H1 (cell line): Measurements from ENCODE around the gene NGFR. TPM values are rescaled to one million over a fixed set of nuclear protein-coding genes. Genes with fewer than 3 reads are reported as not detected.

ENCODE experiments used
- CTCF ChIA-PET: fragments of 300-600 bp; sonication (Branson Sonifier 250); formaldehyde crosslinking; loops from one replicate; lab custom pipeline; 2021; ENCODE audit not compliant: partially characterized antibody; lab: Charles Lee
- POLR2A ChIA-PET: fragments of 300-600 bp; sonication (Branson Sonifier 250); formaldehyde crosslinking; loops from one replicate; lab custom pipeline; 2021; ENCODE audit warnings: inconsistent platforms; ENCODE audit not compliant: partially characterized antibody; lab: Charles Lee
- DNase-seq, 2 experiments: peaks; one replicate each; pipeline versions ENCODE4 v3.0.0 to v3.0.0-alpha.2; 2010 to 2022; ENCODE audit warnings: low spot score in 2 of 2, low read depth in 1 of 2, mixed read lengths in 1 of 2
- FAIRE-seq: peaks from 2 replicates; lab custom pipeline; 2011; peaks lifted over from hg19 to GRCh38; lab: Jason Lieb, UNC
- H2AFZ ChIP-seq: 2 replicates; pipeline ENCODE4 v1.8.1; 2012; ENCODE audit warnings: low read length, inconsistent platforms
- H2AK5ac ChIP-seq: 2 replicates; pipeline ENCODE4 v1.6.1; 2013; ENCODE audit warnings: low read depth, low read length
- H2BK120ac ChIP-seq: replicated peaks from 2 replicates; pipeline ENCODE3; 2013; ENCODE audit warnings: low read depth, low read length, inconsistent platforms
- H2BK12ac ChIP-seq: 2 replicates; pipeline ENCODE4 v1.6.1; 2013; ENCODE audit warnings: low read depth, low read length
- H2BK15ac ChIP-seq: 2 replicates; pipeline ENCODE4 v1.6.1; 2013; ENCODE audit warnings: low read length
- H2BK20ac ChIP-seq: 2 replicates; pipeline ENCODE4 v1.6.1; 2013; ENCODE audit warnings: low read length
- H2BK5ac ChIP-seq: 2 replicates; pipeline ENCODE4 v1.6.1; 2013; ENCODE audit warnings: low read depth, low read length
- H3K14ac ChIP-seq: 2 replicates; pipeline ENCODE4 v1.6.1; 2013; ENCODE audit warnings: inconsistent platforms; ENCODE audit not compliant: insufficient read length
- H3K18ac ChIP-seq: 2 replicates; pipeline ENCODE4 v1.6.1; 2013; ENCODE audit warnings: low read length; ENCODE audit errors: extremely low read depth
- H3K23ac ChIP-seq: 2 replicates; pipeline ENCODE4 v1.6.1; 2013; ENCODE audit warnings: inconsistent platforms; ENCODE audit not compliant: insufficient read length
- H3K23me2 ChIP-seq: 2 replicates; pipeline ENCODE4 v1.6.1; 2013; ENCODE audit warnings: low read depth, low read length
- H3K27ac ChIP-seq: 2 replicates; pipeline ENCODE4 v1.6.1; 2011; ENCODE audit warnings: low read depth, low read length, inconsistent platforms
- H3K27me3 ChIP-seq, 4 experiments: replicated peaks in 1 of 4; 1 replicate in 1 of 4; 2 replicates in 3 of 4; pipeline versions ENCODE4 v1.6.1 to v1.8.1; 2011 to 2013; ENCODE audit warnings: low read length in 3 of 4, mild to moderate bottlenecking in 3 of 4, inconsistent platforms in 2 of 4, mixed read lengths in 2 of 4, moderate library complexity in 1 of 4; ENCODE audit not compliant: control insufficient read depth in 3 of 4, insufficient read depth in 3 of 4; ENCODE audit errors: extremely low read depth in 1 of 4
- H3K36me3 ChIP-seq, 4 experiments: 2 replicates each; pipeline versions ENCODE4 v1.6.1 to v1.8.1; 2011 to 2013; ENCODE audit warnings: mild to moderate bottlenecking in 4 of 4, low read length in 3 of 4, moderate library complexity in 2 of 4, control low read depth in 1 of 4, inconsistent platforms in 1 of 4; ENCODE audit not compliant: insufficient read depth in 4 of 4, control insufficient read depth in 2 of 4
- H3K4ac ChIP-seq: replicated peaks from 2 replicates; pipeline ENCODE3; 2013; ENCODE audit warnings: low read length, low read depth, mixed read lengths, inconsistent platforms; ENCODE audit not compliant: insufficient read length
- H3K4me1 ChIP-seq, 4 experiments: replicated peaks in 1 of 4; 1 replicate in 1 of 4; 2 replicates in 3 of 4; pipeline versions ENCODE4 v1.6.1 to v1.8.1; 2011 to 2013; ENCODE audit warnings: low read length in 3 of 4, inconsistent platforms in 2 of 4, mixed read lengths in 1 of 4; ENCODE audit not compliant: insufficient read depth in 4 of 4, control insufficient read depth in 3 of 4
- H3K4me2 ChIP-seq, 2 experiments: 2 replicates each; pipeline versions ENCODE4 v1.6.1 to v1.8.1; 2011 to 2013; ENCODE audit warnings: low read depth in 2 of 2, low read length in 2 of 2, control low read depth in 1 of 2, inconsistent platforms in 1 of 2, mild to moderate bottlenecking in 1 of 2; ENCODE audit not compliant: insufficient read depth in 1 of 2
- H3K4me3 ChIP-seq, 4 experiments: fragments of 200-600, 300-600 bp in 1 of 4; sonication (generic), shearing (Covaris generic), sonication (Bioruptor Twin) in 1 of 4; 2 replicates each; pipeline versions ENCODE4 v1.5.1 to v1.8.1; 2011 to 2016; ENCODE audit warnings: low read length in 4 of 4, low read depth in 3 of 4, control low read depth in 2 of 4, inconsistent platforms in 2 of 4, mild to moderate bottlenecking in 2 of 4, mixed read lengths in 1 of 4, moderate library complexity in 1 of 4; ENCODE audit not compliant: insufficient read depth in 2 of 4; ENCODE audit errors: extremely low read depth in 1 of 4
- H3K56ac ChIP-seq: replicated peaks from 2 replicates; pipeline ENCODE3; 2013; ENCODE audit warnings: low read depth, mild to moderate bottlenecking, mixed read lengths, low read length, inconsistent platforms; ENCODE audit not compliant: insufficient read length
- H3K79me1 ChIP-seq: 2 replicates; pipeline ENCODE4 v1.6.1; 2013; ENCODE audit warnings: low read depth, low read length, control low read depth
- H3K79me2 ChIP-seq, 2 experiments: 2 replicates each; pipeline versions ENCODE4 v1.6.1 to v1.8.1; 2012 to 2013; ENCODE audit warnings: low read length in 2 of 2, mild to moderate bottlenecking in 2 of 2, inconsistent platforms in 1 of 2; ENCODE audit not compliant: insufficient read depth in 2 of 2, control insufficient read depth in 1 of 2
- H3K9ac ChIP-seq, 4 experiments: replicated peaks in 1 of 4; 1 replicate in 1 of 4; 2 replicates in 3 of 4; pipeline versions ENCODE4 v1.6.1 to v1.8.1; 2011 to 2013; ENCODE audit warnings: low read depth in 3 of 4, low read length in 3 of 4, control low read depth in 2 of 4, mild to moderate bottlenecking in 2 of 4, moderate library complexity in 2 of 4, inconsistent platforms in 1 of 4; ENCODE audit errors: extremely low read depth in 1 of 4
- H3K9me3 ChIP-seq, 2 experiments: 2 replicates each; pipeline versions ENCODE4 v1.6.1 to v1.8.1; 2012 to 2013; ENCODE audit warnings: mild to moderate bottlenecking in 2 of 2, moderate library complexity in 2 of 2, control low read depth in 1 of 2, inconsistent platforms in 1 of 2, low read depth in 1 of 2, low read length in 1 of 2, mixed read lengths in 1 of 2; ENCODE audit not compliant: insufficient read depth in 2 of 2
- H4K20me1 ChIP-seq, 2 experiments: replicated peaks in 1 of 2; 2 replicates each; pipeline versions ENCODE3 to v1.8.1; 2011 to 2013; ENCODE audit warnings: inconsistent platforms in 2 of 2, low read length in 2 of 2, mild to moderate bottlenecking in 1 of 2; ENCODE audit not compliant: insufficient read depth in 2 of 2, control insufficient read depth in 1 of 2
- H4K5ac ChIP-seq: 2 replicates; pipeline ENCODE4 v1.6.1; 2013; ENCODE audit warnings: low read length, low read depth, mixed read lengths, inconsistent platforms; ENCODE audit not compliant: insufficient read length
- H4K8ac ChIP-seq: 2 replicates; pipeline ENCODE4 v1.8.0; 2013; ENCODE audit warnings: mild to moderate bottlenecking, moderate library complexity, low read length, inconsistent platforms; ENCODE audit not compliant: insufficient read depth; ENCODE audit errors: extremely low read depth
- H4K91ac ChIP-seq: replicated peaks from 2 replicates; pipeline ENCODE3; 2013; ENCODE audit warnings: low read length, mixed read lengths, inconsistent platforms; ENCODE audit not compliant: insufficient read length
- CHD1 ChIP-seq: IDR thresholded peaks from 2 replicates; pipeline ENCODE4 v1.6.1; 2012; ENCODE audit warnings: low read depth, low read length, improper control_type of control experiment
- CTBP2 ChIP-seq: IDR thresholded peaks from 2 replicates; pipeline ENCODE4 v1.7.0; 2011; ENCODE audit warnings: borderline replicate concordance, mild to moderate bottlenecking, moderate library complexity, mixed read lengths, low read length; ENCODE audit not compliant: insufficient read depth, insufficient read length
- EP300 ChIP-seq, 2 experiments: IDR thresholded peaks; 1 replicate in 1 of 2; 2 replicates in 1 of 2; pipeline ENCODE4 v1.6.1; 2011 to 2012; ENCODE audit warnings: low read depth in 2 of 2, low read length in 2 of 2, mild to moderate bottlenecking in 2 of 2, borderline replicate concordance in 1 of 2, inconsistent platforms in 1 of 2, moderate library complexity in 1 of 2
- FOSL1 ChIP-seq: IDR thresholded peaks from 2 replicates; pipeline ENCODE4 v1.6.1; 2011; ENCODE audit warnings: mild to moderate bottlenecking, low read depth, low read length, moderate library complexity; ENCODE audit not compliant: insufficient read depth
- JUN ChIP-seq: IDR thresholded peaks from 2 replicates; pipeline ENCODE4 v1.6.1; 2011; ENCODE audit warnings: low read depth, mild to moderate bottlenecking, improper control_type of control experiment, low read length
- TBP ChIP-seq: IDR thresholded peaks from 2 replicates; pipeline ENCODE4 v1.6.1; 2011; ENCODE audit warnings: low read depth, low read length, improper control_type of control experiment
- TCF12 ChIP-seq: IDR thresholded peaks from 2 replicates; pipeline ENCODE4 v1.6.1; 2011; ENCODE audit warnings: low read depth, mild to moderate bottlenecking, low read length
- WGBS, 2 experiments: shearing (Covaris generic) in 1 of 2; methylation state at CpG; one replicate each; pipeline versions ENCODE4 v1.1.6 to v1.1.7; 2013 to 2015; ENCODE audit warnings: low lambda C conversion rate in 2 of 2, mixed read lengths in 2 of 2, inconsistent platforms in 1 of 2, low coverage in 1 of 2, missing lambda C conversion rate in 1 of 2; ENCODE audit not compliant: insufficient replicate concordance in 2 of 2, insufficient coverage in 1 of 2, insufficient read length in 1 of 2; ENCODE audit errors: extremely low coverage in 1 of 2, missing lambda C conversion rate in 1 of 2; 5-methylcytosine and 5-hydroxymethylcytosine counted together
- polyA plus RNA-seq, 7 experiments: library from polyadenylated mRNA; depleted of rRNA in 3 of 7; stranded (reverse) in 5 of 7; unstranded in 2 of 7; fragments of >200 nt in 5 of 7; fragments of 200-250 nt in 2 of 7; gene quantifications; 1 replicate in 5 of 7; 2 replicates in 1 of 7; 4 replicates in 1 of 7; pipeline versions ENCODE4 v1.2.1 to v1.2.3, GENCODE V29; 2011 to 2013; ENCODE audit warnings: missing spikeins in 2 of 7, mixed read lengths in 2 of 7
- total RNA-seq: library from RNA; stranded (reverse); fragmentation: NEBNext Ultra II Directional; extraction: Animal tissue kit (Norgen Biotek cat#: 25700); gene quantifications from 2 replicates; pipeline ENCODE4 v1.2.1, GENCODE V29; 2021
- TF ChIP-seq, protein P1 (sequence below): IDR thresholded peaks from 2 replicates; pipeline ENCODE4 v1.6.1; 2012; ENCODE audit warnings: low read length, inconsistent platforms
- TF ChIP-seq, protein P2 (sequence below), 3 experiments: IDR thresholded peaks; 1 replicate in 2 of 3; 2 replicates in 1 of 3; pipeline versions ENCODE4 v1.5.1 to v1.6.1; 2011; ENCODE audit warnings: low read length in 3 of 3, mild to moderate bottlenecking in 3 of 3, inconsistent platforms in 2 of 3, low read depth in 1 of 3, moderate library complexity in 1 of 3; ENCODE audit not compliant: insufficient read depth in 1 of 3; ENCODE audit errors: control extremely low read depth in 1 of 3

Gene NGFR
- total and polyA plus RNA-seq, 2 of the 8 experiments (the other 6 are each of a cell fraction or from before 2014, with no cell fraction given), result 8.1 to 10.3 TPM

DNA sequence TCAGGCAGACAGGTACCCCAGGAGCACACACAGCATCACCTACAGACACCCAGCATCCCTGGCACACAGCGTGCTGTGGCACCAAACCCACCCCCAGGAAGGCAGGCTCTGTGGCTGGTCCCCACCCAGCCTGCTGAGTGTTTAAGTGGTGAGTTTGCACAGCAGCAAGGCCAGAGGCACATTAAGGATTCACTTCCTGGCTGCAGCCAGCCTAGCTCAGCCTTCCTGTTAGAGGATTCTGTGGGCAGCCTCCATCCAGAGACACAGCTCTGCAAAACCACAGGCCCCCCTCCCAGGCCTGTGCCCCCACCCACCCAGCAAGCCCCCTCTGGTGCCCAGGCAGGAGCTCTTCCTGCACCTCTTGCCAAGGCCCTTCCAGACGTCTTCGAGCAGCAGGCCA is 44.4 kb upstream of the NGFR start:
- Histone ChIP-seq H4K91ac (no peak overlapping the region), H3K23me2 (0 out of 2 replicates have a peak, but pooled peaks cover 1% of the 10 kb centered on the region), H2BK120ac (no peak overlapping the region), H3K9me3 (no peaks in the 10 kb centered on the region), H3K14ac (no peak overlapping the region), H3K23ac (no peak overlapping the region), H3K79me1 (no peaks in the 10 kb centered on the region), H4K8ac (no peak overlapping the region), H3K4me2 (no peak overlapping the region; a peak in 1 of 4 replicates), H3K9ac (no peak overlapping the region), H3K27me3 (no peaks in the 10 kb centered on the region), H3K4ac (peak overlapping the region; percentile 75), H3K4me1 (peaks cover 0 to 18% (median 1%) of the 10 kb centered on the region in 4 experiments; a peak in 3 of 7 replicates), H4K5ac (no peak overlapping the region), H3K36me3 (no peaks in the 10 kb centered on the region), H3K18ac (no peak overlapping the region), H4K20me1 (no peaks in the 10 kb centered on the region), H2BK15ac (no peak overlapping the region), H2BK5ac (no peak overlapping the region), H2AK5ac (no peak overlapping the region; the same call in 1 of the 2 replicates), H3K56ac (no peak overlapping the region), H2BK12ac (no peak overlapping the region), H3K27ac (no peak overlapping the region), H3K79me2 (no peaks in the 10 kb centered on the region), H3K4me3 (no peak overlapping the region), H2BK20ac (no peak overlapping the region), H2AFZ (no peak overlapping the region)
- POLR2A ChIA-PET, result no interaction called here
- DNase-seq (no peak), FAIRE-seq (no peak)
- CTCF ChIA-PET, result interaction anchor here (0.5 to 12.0 kb wide), 6 partner anchors 10 to 64 kb away, joined by 3 to 111 read pairs (median 4); no protein-coding TSS in a partner anchor
- WGBS, 2 experiments, result 96% methylated on average over 3 of the region's 3 CpGs; no CpG with 5 or more reads in 1 of the 2 experiments
- TF ChIP-seq TCF12 (no peak), CHD1 (no peak), JUN (no peak), FOSL1 (no peak), TBP (no peak), EP300 (IDR thresholded peaks at IDR 0.05; ENCODE audit: borderline replicate concordance in 1 of 2, low read depth in 2 of 2, low read length in 2 of 2) (no peak), CTBP2 (no peak)
- TF ChIP-seq, protein P1, sequence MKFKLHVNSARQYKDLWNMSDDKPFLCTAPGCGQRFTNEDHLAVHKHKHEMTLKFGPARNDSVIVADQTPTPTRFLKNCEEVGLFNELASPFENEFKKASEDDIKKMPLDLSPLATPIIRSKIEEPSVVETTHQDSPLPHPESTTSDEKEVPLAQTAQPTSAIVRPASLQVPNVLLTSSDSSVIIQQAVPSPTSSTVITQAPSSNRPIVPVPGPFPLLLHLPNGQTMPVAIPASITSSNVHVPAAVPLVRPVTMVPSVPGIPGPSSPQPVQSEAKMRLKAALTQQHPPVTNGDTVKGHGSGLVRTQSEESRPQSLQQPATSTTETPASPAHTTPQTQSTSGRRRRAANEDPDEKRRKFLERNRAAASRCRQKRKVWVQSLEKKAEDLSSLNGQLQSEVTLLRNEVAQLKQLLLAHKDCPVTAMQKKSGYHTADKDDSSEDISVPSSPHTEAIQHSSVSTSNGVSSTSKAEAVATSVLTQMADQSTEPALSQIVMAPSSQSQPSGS, result no peak
- TF ChIP-seq, protein P2, sequence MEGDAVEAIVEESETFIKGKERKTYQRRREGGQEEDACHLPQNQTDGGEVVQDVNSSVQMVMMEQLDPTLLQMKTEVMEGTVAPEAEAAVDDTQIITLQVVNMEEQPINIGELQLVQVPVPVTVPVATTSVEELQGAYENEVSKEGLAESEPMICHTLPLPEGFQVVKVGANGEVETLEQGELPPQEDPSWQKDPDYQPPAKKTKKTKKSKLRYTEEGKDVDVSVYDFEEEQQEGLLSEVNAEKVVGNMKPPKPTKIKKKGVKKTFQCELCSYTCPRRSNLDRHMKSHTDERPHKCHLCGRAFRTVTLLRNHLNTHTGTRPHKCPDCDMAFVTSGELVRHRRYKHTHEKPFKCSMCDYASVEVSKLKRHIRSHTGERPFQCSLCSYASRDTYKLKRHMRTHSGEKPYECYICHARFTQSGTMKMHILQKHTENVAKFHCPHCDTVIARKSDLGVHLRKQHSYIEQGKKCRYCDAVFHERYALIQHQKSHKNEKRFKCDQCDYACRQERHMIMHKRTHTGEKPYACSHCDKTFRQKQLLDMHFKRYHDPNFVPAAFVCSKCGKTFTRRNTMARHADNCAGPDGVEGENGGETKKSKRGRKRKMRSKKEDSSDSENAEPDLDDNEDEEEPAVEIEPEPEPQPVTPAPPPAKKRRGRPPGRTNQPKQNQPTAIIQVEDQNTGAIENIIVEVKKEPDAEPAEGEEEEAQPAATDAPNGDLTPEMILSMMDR (IDR thresholded peaks at IDR 0.05; ENCODE audit: control extremely low read depth in 1 of 3, insufficient read depth in 1 of 3, low read depth in 1 of 3, low read length in 3 of 3), result no peak
